ENCODE results near the gene DYRK4.
"Not testable (repeated sequence)": the region's sequence is repeated elsewhere in the genome, so short reads cannot be mapped to it uniquely, and the experiment has no call there.

The DYRK4 gene

GRCh38 chr12:4562034-4562657 lies at the start of gene DYRK4:
TSS of gene DYRK4 (plus strand) at chr12:4562208. CDS start at chr12:4562246, 38 bp downstream.
- DNase-seq (ENCODE audit: low read depth): peak; percentile 80

- DNase-seq (ENCODE audit: low read depth): peak; percentile 75
These were observed 43.8 kb upstream of the DYRK4 start for GRCh38 chr12:4518106-4518728.

- DNase-seq (ENCODE audit: low read depth): not testable (repeated sequence)
These were observed 38.6 kb upstream of the DYRK4 start for GRCh38 chr12:4523443-4523842.

- peak; percentile 26 for DNase-seq (ENCODE audit: low read depth)
These were observed 35.0 kb upstream of the DYRK4 start for GRCh38 chr12:4526923-4527546.

GRCh38 chr12:4530160-4530559 lies 31.8 kb upstream of the DYRK4 start:
- DNase-seq (ENCODE audit: low read depth): no peak

GRCh38 chr12:4530982-4531586 lies 30.9 kb upstream of the DYRK4 start:
- DNase-seq (ENCODE audit: low read depth): no peak

- no peak for DNase-seq (ENCODE audit: low read depth)
These were observed 26.9 kb upstream of the DYRK4 start for GRCh38 chr12:4535092-4535491.

- DNase-seq (ENCODE audit: low read depth): no peak
These were observed 26.1 kb upstream of the DYRK4 start for GRCh38 chr12:4535871-4536270.

GRCh38 chr12:4538207-4539160 lies 23.5 kb upstream of the DYRK4 start, which contains the start of gene RAD51AP1:
TSS of gene RAD51AP1 (plus strand) at chr12:4538890. CDS start at chr12:4538940, 50 bp downstream.
- DNase-seq (ENCODE audit: low read depth): peak; percentile 96

GRCh38 chr12:4539167-4539870 lies 22.7 kb upstream of the DYRK4 start:
- no peak for DNase-seq (ENCODE audit: low read depth)

- DNase-seq (ENCODE audit: low read depth): no peak
These were observed 21.8 kb upstream of the DYRK4 start for GRCh38 chr12:4540170-4540569.

GRCh38 chr12:4540638-4541037 lies 21.4 kb upstream of the DYRK4 start:
- DNase-seq (ENCODE audit: low read depth): no peak

GRCh38 chr12:4545195-4545594 lies 16.8 kb upstream of the DYRK4 start:
- DNase-seq (ENCODE audit: low read depth): no peak

GRCh38 chr12:4552191-4552590 lies 9.8 kb upstream of the DYRK4 start:
- DNase-seq (ENCODE audit: low read depth): no peak

- no peak for DNase-seq (ENCODE audit: low read depth)
These were observed 8.1 kb upstream of the DYRK4 start for GRCh38 chr12:4553943-4554342.

- no peak for DNase-seq (ENCODE audit: low read depth)
These were observed 6.2 kb upstream of the DYRK4 start for GRCh38 chr12:4555804-4556203.

GRCh38 chr12:4556735-4557530 lies 5.1 kb upstream of the DYRK4 start:
- no peak for DNase-seq (ENCODE audit: low read depth)

GRCh38 chr12:4557586-4557985 lies 4.4 kb upstream of the DYRK4 start:
- no peak for DNase-seq (ENCODE audit: low read depth)

GRCh38 chr12:4558171-4558570 lies 3.8 kb upstream of the DYRK4 start:
- DNase-seq (ENCODE audit: low read depth): no peak

- DNase-seq (ENCODE audit: low read depth): no peak
These were observed 1.3 kb downstream of the DYRK4 start for GRCh38 chr12:4563336-4563735.

Measured in EH (cell line).